ENCODE data around the gene FN3K.
A peak's percentile ranks its signal among the peaks of the same experiment; 100 is the strongest.

The FN3K gene

GRCh38 chr17:82690786-82691489 is 44.5 kb upstream of the FN3K start:
- Mint-ChIP-seq H3K27ac (no peak overlapping the region), H3K27me3 (ENCODE audit: low read depth, poor library complexity) (peaks cover 36% of the 10 kb centered on the region), H3K36me3 (ENCODE audit: low read depth) (peaks cover 19% of the 10 kb centered on the region), H3K4me3 (peak overlapping the region; percentile 41), H3K4me1 (peaks cover 51% of the 10 kb centered on the region), H3K9me3 (peaks cover 30% of the 10 kb centered on the region)
- TF ChIP-seq CTCF (IDR thresholded peaks at IDR 0.05): no peak
- DNase-seq: no peak

- H3K4me3 Mint-ChIP-seq: peak overlapping the region; percentile 36
- H3K27me3 Mint-ChIP-seq (ENCODE audit: low read depth, poor library complexity): peaks cover 44% of the 10 kb centered on the region
- H3K9me3 Mint-ChIP-seq: peaks cover 37% of the 10 kb centered on the region
- TF ChIP-seq CTCF (IDR thresholded peaks at IDR 0.05): no peak
- H3K36me3 Mint-ChIP-seq (ENCODE audit: low read depth): peaks cover 27% of the 10 kb centered on the region
- peaks cover 58% of the 10 kb centered on the region for H3K4me1 Mint-ChIP-seq
- DNase-seq: no peak
- H3K27ac Mint-ChIP-seq: no peak overlapping the region
Measured at GRCh38 chr17:82691714-82692113, 43.7 kb upstream of the FN3K start.

- Mint-ChIP-seq H3K4me1 (peaks cover 58% of the 10 kb centered on the region), H3K27me3 (ENCODE audit: low read depth, poor library complexity) (peaks cover 48% of the 10 kb centered on the region)
- no peak for DNase-seq
Measured at GRCh38 chr17:82692268-82692667, 43.1 kb upstream of the FN3K start.

GRCh38 chr17:82693168-82693867 is 42.1 kb upstream of the FN3K start:
- Mint-ChIP-seq H3K9me3 (peaks cover 39% of the 10 kb centered on the region), H3K4me1 (peaks cover 57% of the 10 kb centered on the region), H3K27me3 (ENCODE audit: low read depth, poor library complexity) (peaks cover 49% of the 10 kb centered on the region), H3K27ac (peak overlapping the region; percentile 83), H3K4me3 (peak overlapping the region; percentile 54), H3K36me3 (ENCODE audit: low read depth) (peaks cover 28% of the 10 kb centered on the region)
- DNase-seq: no peak
- no peak for TF ChIP-seq CTCF (IDR thresholded peaks at IDR 0.05)

More at GRCh38 chr17:82692268-82692667, 43.1 kb upstream of the FN3K start:
- peaks cover 28% of the 10 kb centered on the region for H3K36me3 Mint-ChIP-seq (ENCODE audit: low read depth)
- no peak for TF ChIP-seq CTCF (IDR thresholded peaks at IDR 0.05)
- H3K9me3 Mint-ChIP-seq: peaks cover 39% of the 10 kb centered on the region
- no peak overlapping the region for H3K4me3 Mint-ChIP-seq
- no peak overlapping the region for H3K27ac Mint-ChIP-seq

GRCh38 chr17:82694647-82695046 is 40.8 kb upstream of the FN3K start:
- peaks cover 52% of the 10 kb centered on the region for H3K4me1 Mint-ChIP-seq
- DNase-seq: no peak
- TF ChIP-seq CTCF (IDR thresholded peaks at IDR 0.05): no peak
- peak overlapping the region; percentile 25 for H3K4me3 Mint-ChIP-seq
- H3K27ac Mint-ChIP-seq: no peak overlapping the region
- H3K36me3 Mint-ChIP-seq (ENCODE audit: low read depth): peaks cover 28% of the 10 kb centered on the region
- peaks cover 49% of the 10 kb centered on the region for H3K27me3 Mint-ChIP-seq (ENCODE audit: low read depth, poor library complexity)
- H3K9me3 Mint-ChIP-seq: peaks cover 39% of the 10 kb centered on the region
